SU-DHL-6 (cell line): ENCODE data around the gene FUT8.

Source experiments
- H2AFZ ChIP-seq: fragments of 200-600 bp; sonication (generic); 2 replicates; pipeline ENCODE4 v1.6.1; 2014; ENCODE audit warnings: low read depth, mild to moderate bottlenecking, moderate library complexity, mixed read lengths, antibody characterized with exemption, low read length; ENCODE audit not compliant: severe bottlenecking
- H3F3A ChIP-seq: fragments of 200-600 bp; shearing (Covaris generic); 2 replicates; pipeline ENCODE4 v1.6.0; 2016; ENCODE audit warnings: antibody characterized with exemption, mild to moderate bottlenecking; ENCODE audit not compliant: insufficient read depth
- H3K27ac ChIP-seq: fragments of 200-600 bp; sonication (generic); 2 replicates; pipeline ENCODE4 v1.5.1; 2016; ENCODE audit warnings: low read depth, mild to moderate bottlenecking, low read length, moderate library complexity, mixed read lengths
- H3K27me3 ChIP-seq: fragments of 200-600 bp; sonication (generic), shearing (Covaris generic); 2 replicates; pipeline ENCODE4 v1.6.0; 2014; ENCODE audit warnings: mild to moderate bottlenecking, low read length
- H3K36me3 ChIP-seq: fragments of 200-600 bp; sonication (generic); 2 replicates; pipeline ENCODE4 v1.6.1; 2014; ENCODE audit warnings: mild to moderate bottlenecking, low read length, mixed read lengths
- H3K4me2 ChIP-seq: fragments of 300-600, 200-600 bp; shearing (Covaris generic), sonication (generic); 2 replicates; pipeline ENCODE4 v1.6.0; 2014; ENCODE audit warnings: low read length, low read depth, mild to moderate bottlenecking; ENCODE audit not compliant: poor library complexity, severe bottlenecking
- H3K4me3 ChIP-seq: fragments of 200-600 bp; sonication (generic); 2 replicates; pipeline ENCODE4 v1.5.1; 2014; ENCODE audit warnings: antibody characterized with exemption, low read length, mild to moderate bottlenecking, mixed read lengths; ENCODE audit not compliant: insufficient read depth, poor library complexity, severe bottlenecking
- H3K79me2 ChIP-seq: fragments of 200-600 bp; sonication (generic); 2 replicates; pipeline ENCODE4 v1.6.1; 2014; ENCODE audit warnings: mild to moderate bottlenecking, low read length, moderate library complexity; ENCODE audit not compliant: insufficient read depth
- H3K9ac ChIP-seq: fragments of 200-600 bp; sonication (generic); 2 replicates; pipeline ENCODE4 v1.7.0; 2014; ENCODE audit warnings: mild to moderate bottlenecking, low read length
- H3K9me2 ChIP-seq: fragments of 200-600 bp; sonication (generic); replicated peaks from 2 replicates; pipeline ENCODE4 v1.6.1; 2014; ENCODE audit warnings: low read length; ENCODE audit not compliant: insufficient read depth
- H3K9me3 ChIP-seq: fragments of 200-600 bp; sonication (generic); 2 replicates; pipeline ENCODE4 v1.6.1; 2014; ENCODE audit warnings: low read length, mixed read lengths; ENCODE audit not compliant: insufficient read depth
- H4K20me1 ChIP-seq: fragments of 200-600 bp; sonication (generic); 2 replicates; pipeline ENCODE4 v1.6.1; 2014; ENCODE audit warnings: low read depth, mild to moderate bottlenecking, antibody characterized with exemption, low read length, moderate library complexity, mixed read lengths
- CTCF ChIP-seq: fragments of 200-600 bp; sonication (generic); IDR thresholded peaks from one replicate; pipeline ENCODE4 v1.5.1; 2017; ENCODE audit warnings: antibody characterized with exemption, mild to moderate bottlenecking, low read length, moderate library complexity; ENCODE audit not compliant: insufficient read depth, poor library complexity, severe bottlenecking
- EZH2phosphoT487 ChIP-seq: fragments of 200-600 bp; sonication (generic), shearing (Covaris generic); conservative IDR thresholded peaks from 2 replicates; pipeline ENCODE4 v1.6.1; 2018; ENCODE audit warnings: mild to moderate bottlenecking, antibody characterized with exemption, low read length, moderate library complexity, mixed read lengths

The FUT8 gene

GRCh38 chr14:65513671-65514070, 101.1 kb downstream of the FUT8 start:
- Histone ChIP-seq H3K27ac (no peak overlapping the region), H3F3A (no peaks in the 10 kb centered on the region), H3K9me2 (no peaks in the 10 kb centered on the region), H3K9ac (no peak overlapping the region), H3K36me3 (no peaks in the 10 kb centered on the region), H3K9me3 (no peaks in the 10 kb centered on the region), H3K79me2 (peaks cover 75% of the 10 kb centered on the region), H3K4me2 (no peak overlapping the region), H3K27me3 (no peaks in the 10 kb centered on the region), H3K4me3 (no peak overlapping the region), H4K20me1 (peaks cover 3% of the 10 kb centered on the region; the same call in 1 of the 2 replicates), H2AFZ (no peak overlapping the region)
- TF ChIP-seq CTCF (no peak), EZH2phosphoT487 (no peak)

- H3K9me3 ChIP-seq = no peaks in the 10 kb centered on the region
- H3K79me2 ChIP-seq = peaks cover 42% of the 10 kb centered on the region
- H3F3A ChIP-seq = no peaks in the 10 kb centered on the region
- H3K27ac ChIP-seq = no peak overlapping the region
- H3K4me3 ChIP-seq = no peak overlapping the region
- H2AFZ ChIP-seq = no peak overlapping the region
- H4K20me1 ChIP-seq = 0 out of 2 replicates have a peak, but pooled peaks cover 3% of the 10 kb centered on the region
- H3K36me3 ChIP-seq = peaks cover 7% of the 10 kb centered on the region; the same call in 1 of the 2 replicates
- no peak overlapping the region for H3K4me2 ChIP-seq
- no peaks in the 10 kb centered on the region for H3K9me2 ChIP-seq
- H3K27me3 ChIP-seq = no peaks in the 10 kb centered on the region
- H3K9ac ChIP-seq = no peak overlapping the region
- TF ChIP-seq EZH2phosphoT487 = no peak
- TF ChIP-seq CTCF = no peak
These were observed 105.4 kb downstream of the FUT8 start for GRCh38 chr14:65517635-65518542.

- no peak overlapping the region for H3K27ac ChIP-seq
- no peak overlapping the region for H3K4me2 ChIP-seq
- H4K20me1 ChIP-seq = no peaks in the 10 kb centered on the region
- no peak for TF ChIP-seq EZH2phosphoT487
- no peak for TF ChIP-seq CTCF
- H3K9ac ChIP-seq = no peak overlapping the region
- no peak overlapping the region for H3K4me3 ChIP-seq
- no peak overlapping the region for H2AFZ ChIP-seq
- peaks cover 43% of the 10 kb centered on the region for H3K79me2 ChIP-seq
- H3F3A ChIP-seq = no peaks in the 10 kb centered on the region
- H3K9me3 ChIP-seq = no peaks in the 10 kb centered on the region
- no peaks in the 10 kb centered on the region for H3K36me3 ChIP-seq
- H3K27me3 ChIP-seq = no peaks in the 10 kb centered on the region
- H3K9me2 ChIP-seq = no peaks in the 10 kb centered on the region
These were observed 115.5 kb downstream of the FUT8 start for GRCh38 chr14:65528069-65528468.
